GM12874 (cell line): ENCODE data around the gene CHMP4B.

Source experiments
- CTCF ChIP-seq: IDR thresholded peaks from 2 replicates; pipeline ENCODE4 v1.5.1; 2011; ENCODE audit warnings: low read depth, mild to moderate bottlenecking, control low read depth, low read length, moderate library complexity; ENCODE audit not compliant: insufficient read depth

The CHMP4B gene

GRCh38 chr20:33841436-33841799, 30.3 kb downstream of the CHMP4B start:
- TF ChIP-seq CTCF, result no peak

- TF ChIP-seq CTCF, result no peak
Observed at GRCh38 chr20:33842346-33842745, 31.2 kb downstream of the CHMP4B start.

- TF ChIP-seq CTCF, result no peak
Observed at GRCh38 chr20:33843050-33843449, 31.9 kb downstream of the CHMP4B start.

GRCh38 chr20:33843854-33844253, 32.7 kb downstream of the CHMP4B start:
- no peak for TF ChIP-seq CTCF

DNA sequence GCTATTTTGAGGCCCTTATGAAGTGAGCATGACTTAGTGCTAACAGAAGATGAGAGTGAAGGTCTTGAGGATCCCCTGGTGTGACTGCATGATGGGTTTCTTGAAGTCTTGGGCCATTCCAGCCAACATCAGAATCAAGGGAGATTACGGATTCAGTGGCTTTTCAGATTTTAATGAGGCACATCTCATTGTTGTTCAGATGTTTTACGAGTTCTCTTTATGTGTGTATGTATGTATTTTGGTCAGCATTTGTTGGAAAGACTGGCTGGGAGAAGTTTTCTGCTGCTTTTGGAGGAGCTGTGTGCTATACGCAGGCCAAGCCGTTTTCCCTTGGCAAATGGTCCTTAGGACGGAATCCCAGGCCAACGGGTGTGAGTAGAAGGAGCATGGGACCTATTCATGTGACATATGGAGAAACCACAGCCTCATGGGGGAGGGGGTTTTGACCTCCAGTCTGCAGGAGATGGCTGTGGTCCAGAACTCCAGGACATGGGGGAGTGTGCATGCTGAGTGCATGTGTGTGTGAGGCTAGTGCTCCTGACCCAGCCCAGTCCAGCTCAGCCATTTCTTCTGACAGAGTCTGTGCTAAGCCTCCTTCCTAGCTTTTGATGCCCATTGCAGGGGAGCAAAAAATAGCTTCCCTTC, 35.3 kb downstream of the CHMP4B start:
- TF ChIP-seq CTCF, result no peak

- no peak for TF ChIP-seq CTCF
Observed at GRCh38 chr20:33847006-33847405, 35.9 kb downstream of the CHMP4B start.

GRCh38 chr20:33848391-33848790, 37.2 kb downstream of the CHMP4B start:
- no peak for TF ChIP-seq CTCF
